Astrocyte of the cerebellum (primary cell): ENCODE measurements around the gene PHKB.
A peak's percentile ranks its signal among the peaks of the same experiment; 100 is the strongest.
"Not testable (repeated sequence)": the region's sequence is repeated elsewhere in the genome, so short reads cannot be mapped to it uniquely, and the experiment has no call there.

Source experiments
- DNase-seq: peaks from one replicate; pipeline ENCODE4 v3.0.0-alpha.2; 2011; ENCODE audit warnings: low read depth
- H3K4me3 ChIP-seq: 2 replicates; pipeline ENCODE4 v1.5.1; 2011; ENCODE audit warnings: mild to moderate bottlenecking, low read depth, low read length, moderate library complexity
- CTCF ChIP-seq: IDR thresholded peaks from 2 replicates; pipeline ENCODE4 v1.5.1; 2012; ENCODE audit warnings: low read length, low read depth, moderate library complexity, mild to moderate bottlenecking; ENCODE audit errors: missing control alignments
- in situ Hi-C: cut with HindIII; loops from 2 replicates; pipeline ENCODE4 v1.10.0; 2017; ENCODE audit warnings: low sequenced_read_pairs

Gene PHKB

GRCh38 chr16:47553853-47554564 is 92.9 kb downstream of the PHKB start:
- in situ Hi-C loops, result no loop called here
- no peak for TF ChIP-seq CTCF
- H3K4me3 ChIP-seq, result no peak overlapping the region
- no peak for DNase-seq

GRCh38 chr16:47554587-47554986 is 93.5 kb downstream of the PHKB start:
- DNase-seq, H3K4me3 ChIP-seq, in situ Hi-C loops: not testable (repeated sequence)

- in situ Hi-C loops, result no loop called here
- TF ChIP-seq CTCF, result no peak
- DNase-seq, result no peak
- H3K4me3 ChIP-seq, result no peak overlapping the region
Observed at GRCh38 chr16:47561286-47561685, 100.2 kb downstream of the PHKB start.

- in situ Hi-C loops, result no loop called here
- DNase-seq, result no peak
- no peak for TF ChIP-seq CTCF
- no peak overlapping the region for H3K4me3 ChIP-seq
Observed at GRCh38 chr16:47562366-47562765, 101.2 kb downstream of the PHKB start.

GRCh38 chr16:47565454-47565853 is 104.3 kb downstream of the PHKB start:
- no peak for TF ChIP-seq CTCF
- in situ Hi-C loops, result no loop called here
- no peak overlapping the region for H3K4me3 ChIP-seq
- peak; percentile 5 for DNase-seq

- H3K4me3 ChIP-seq, result no peak overlapping the region
- no peak for TF ChIP-seq CTCF
- in situ Hi-C loops, result no loop called here
- DNase-seq, result no peak
Observed at GRCh38 chr16:47567321-47567720, 106.2 kb downstream of the PHKB start.

GRCh38 chr16:47568351-47568750 is 107.2 kb downstream of the PHKB start:
- in situ Hi-C loops, result no loop called here
- no peak overlapping the region for H3K4me3 ChIP-seq
- DNase-seq, result no peak
- no peak for TF ChIP-seq CTCF
